GM12873 (cell line): ENCODE data around the gene ABCA7.

Experiments used
- TF ChIP-seq, protein P1 (sequence below): IDR thresholded peaks from 2 replicates; pipeline ENCODE4 v1.5.1; 2012; ENCODE audit warnings: low read depth, mild to moderate bottlenecking, moderate library complexity, low read length, control low read depth; ENCODE audit not compliant: insufficient read depth; ENCODE audit errors: missing control alignments

The ABCA7 gene

DNA sequence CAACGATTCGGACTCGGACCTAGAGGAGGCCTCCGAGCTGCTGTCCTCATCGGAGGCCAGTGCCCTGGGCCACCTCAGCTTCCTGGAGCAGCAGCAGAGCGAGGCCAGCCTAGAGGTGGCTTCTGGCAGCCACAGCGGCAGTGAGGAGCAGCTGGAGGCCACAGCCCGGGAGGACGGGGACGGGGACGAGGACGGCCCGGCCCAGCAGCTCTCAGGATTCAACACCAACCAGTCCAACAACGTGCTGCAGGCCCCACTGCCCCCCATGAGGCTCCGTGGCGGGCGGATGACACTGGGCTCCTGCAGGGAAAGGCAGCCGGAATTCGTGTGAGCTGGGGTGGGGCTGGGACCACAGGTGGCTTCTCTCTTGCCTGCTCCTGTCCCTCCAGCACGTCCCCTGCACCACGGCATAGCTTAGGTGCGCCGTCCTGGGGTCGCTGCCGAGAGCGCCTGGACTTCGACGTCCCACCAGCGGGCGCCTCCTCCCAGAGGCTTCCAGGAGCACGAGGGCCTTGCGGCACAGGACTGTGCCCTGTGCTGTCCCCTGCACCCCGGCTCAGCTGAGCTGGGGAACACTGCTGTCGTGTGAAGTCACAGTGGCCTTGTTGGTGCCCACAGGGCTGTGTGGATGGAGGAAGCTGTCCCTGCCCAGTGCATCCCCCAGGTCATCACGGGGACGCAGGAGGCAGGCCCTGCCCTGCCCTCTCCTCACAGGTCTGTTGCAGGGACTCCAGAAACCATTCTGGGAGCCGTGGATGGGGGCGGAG, 46.0 kb downstream of the ABCA7 start:
- TF ChIP-seq, protein P1, sequence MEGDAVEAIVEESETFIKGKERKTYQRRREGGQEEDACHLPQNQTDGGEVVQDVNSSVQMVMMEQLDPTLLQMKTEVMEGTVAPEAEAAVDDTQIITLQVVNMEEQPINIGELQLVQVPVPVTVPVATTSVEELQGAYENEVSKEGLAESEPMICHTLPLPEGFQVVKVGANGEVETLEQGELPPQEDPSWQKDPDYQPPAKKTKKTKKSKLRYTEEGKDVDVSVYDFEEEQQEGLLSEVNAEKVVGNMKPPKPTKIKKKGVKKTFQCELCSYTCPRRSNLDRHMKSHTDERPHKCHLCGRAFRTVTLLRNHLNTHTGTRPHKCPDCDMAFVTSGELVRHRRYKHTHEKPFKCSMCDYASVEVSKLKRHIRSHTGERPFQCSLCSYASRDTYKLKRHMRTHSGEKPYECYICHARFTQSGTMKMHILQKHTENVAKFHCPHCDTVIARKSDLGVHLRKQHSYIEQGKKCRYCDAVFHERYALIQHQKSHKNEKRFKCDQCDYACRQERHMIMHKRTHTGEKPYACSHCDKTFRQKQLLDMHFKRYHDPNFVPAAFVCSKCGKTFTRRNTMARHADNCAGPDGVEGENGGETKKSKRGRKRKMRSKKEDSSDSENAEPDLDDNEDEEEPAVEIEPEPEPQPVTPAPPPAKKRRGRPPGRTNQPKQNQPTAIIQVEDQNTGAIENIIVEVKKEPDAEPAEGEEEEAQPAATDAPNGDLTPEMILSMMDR, result no peak

DNA sequence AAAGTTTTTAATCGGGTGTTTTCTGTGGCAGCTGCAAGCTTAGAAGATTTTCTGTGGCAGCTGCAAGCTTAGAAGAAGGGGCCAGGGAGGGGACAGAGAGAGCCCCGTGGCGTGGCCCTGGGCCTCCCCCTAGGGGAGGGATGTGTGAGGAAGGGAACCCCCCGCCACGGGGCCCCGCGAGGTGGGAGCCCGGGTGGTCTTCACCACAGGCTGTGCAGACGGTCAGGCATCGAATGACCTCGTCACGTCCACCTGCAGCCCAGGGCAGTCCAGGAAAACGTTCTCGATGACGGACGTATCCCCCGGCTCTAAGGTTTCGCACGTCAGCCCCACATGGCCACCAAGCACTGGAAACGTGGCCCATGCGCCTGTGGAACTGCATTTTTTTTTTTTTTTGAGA, 46.7 kb downstream of the ABCA7 start:
- TF ChIP-seq, protein P1, result no peak

DNA sequence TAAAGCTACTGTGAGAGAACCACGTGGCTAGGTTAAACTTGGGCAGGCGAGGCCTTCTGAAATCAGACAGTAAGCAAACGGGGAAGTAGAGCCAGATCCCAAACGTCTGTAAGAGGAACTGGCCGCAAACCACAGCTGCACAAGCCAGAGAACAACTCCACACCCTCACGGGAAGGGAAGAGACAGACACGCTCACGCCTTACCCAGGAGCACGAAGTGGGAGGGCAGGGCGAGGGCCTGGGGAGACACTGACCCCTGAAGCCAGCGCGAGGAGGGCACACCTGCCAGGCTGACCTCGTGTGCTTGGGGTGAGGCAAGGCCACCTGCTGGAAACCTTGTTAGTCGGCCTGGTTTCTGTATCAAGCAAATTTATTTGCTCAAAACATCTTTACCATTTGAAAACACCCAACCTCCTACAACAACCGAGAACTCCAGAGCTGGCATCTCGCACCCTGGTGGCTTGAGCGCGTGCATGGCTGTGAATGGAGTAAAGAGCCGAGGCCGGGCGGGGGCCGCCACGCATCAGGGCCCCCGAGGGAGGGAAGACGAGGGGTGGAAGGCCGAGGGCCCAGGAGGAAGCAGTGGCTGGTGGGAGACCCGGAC, 48.0 kb downstream of the ABCA7 start:
- TF ChIP-seq, protein P1, result peak; percentile 35

- TF ChIP-seq, protein P1, result no peak
Measured at GRCh38 chr19:1088416-1089010, 48.6 kb downstream of the ABCA7 start.

DNA sequence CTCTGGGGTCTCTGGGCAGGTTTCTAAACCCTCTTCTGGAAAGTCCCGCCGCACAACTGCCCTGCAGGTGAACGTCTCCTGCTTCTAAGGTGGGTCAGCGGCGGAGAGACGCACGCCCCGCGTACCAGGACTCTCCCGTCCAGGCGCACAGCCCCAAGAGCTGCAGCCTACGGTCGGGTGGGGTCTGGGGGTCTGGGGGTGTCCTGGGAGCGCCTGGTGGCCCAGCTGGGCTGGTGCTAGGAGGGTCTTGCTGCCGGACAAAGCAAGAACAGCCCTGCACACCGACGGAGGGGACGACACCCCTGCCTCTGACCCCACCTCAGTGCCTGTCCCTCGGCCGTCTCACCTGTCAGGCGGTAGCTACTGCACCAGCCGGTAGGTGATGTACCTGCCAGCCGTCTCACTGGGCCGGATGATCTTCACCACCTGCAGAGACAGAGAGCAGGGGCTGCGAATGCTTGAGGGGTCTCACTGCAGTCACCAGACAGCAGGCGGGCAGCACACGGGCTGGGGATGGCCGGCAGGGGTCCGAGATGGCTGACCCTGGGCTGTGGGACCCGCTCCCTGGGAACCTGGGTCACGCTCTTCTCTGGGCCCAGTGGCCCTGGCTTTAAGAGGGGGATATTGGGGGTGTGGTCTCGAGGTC, 49.3 kb downstream of the ABCA7 start:
- TF ChIP-seq, protein P1, result no peak

- TF ChIP-seq, protein P1, result no peak
Measured at GRCh38 chr19:1089891-1090290, 50.0 kb downstream of the ABCA7 start.
